ENCODE data around the gene CHD2. TPM values are rescaled to one million over a fixed set of nuclear protein-coding genes. Genes with fewer than 3 reads are reported as not detected.
A peak's percentile ranks its signal among the peaks of the same experiment; 100 is the strongest.
"Not testable (repeated sequence)": the region's sequence is repeated elsewhere in the genome, so short reads cannot be mapped to it uniquely, and the experiment has no call there.

The CHD2 gene
- total RNA-seq, 1 donor from 2014 or later = 67.0 TPM

- peak; percentile 63 for DNase-seq
These were observed 6.5 kb downstream of the CHD2 start for GRCh38 chr15:92906563-92907081.

DNA sequence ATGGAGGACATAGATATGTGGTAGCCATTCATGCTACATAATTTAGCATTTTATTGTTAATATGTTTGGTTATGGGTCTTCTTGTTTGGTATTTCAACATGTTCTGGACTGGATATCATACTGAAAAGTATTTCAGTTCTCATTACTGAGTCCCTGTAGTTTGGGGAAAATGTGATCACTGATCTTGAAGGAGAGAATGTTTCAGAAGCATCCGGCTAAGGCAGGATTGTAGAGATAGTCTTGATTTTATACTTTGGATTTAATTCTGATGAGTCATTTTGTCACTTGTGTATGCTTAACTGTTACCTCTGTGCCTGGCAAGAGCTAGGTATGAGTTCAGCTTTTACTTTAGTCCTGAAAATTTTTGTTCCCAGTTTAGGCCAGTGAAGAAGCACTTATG is 7.1 kb downstream of the CHD2 start:
- DNase-seq = peak; percentile 38

DNA sequence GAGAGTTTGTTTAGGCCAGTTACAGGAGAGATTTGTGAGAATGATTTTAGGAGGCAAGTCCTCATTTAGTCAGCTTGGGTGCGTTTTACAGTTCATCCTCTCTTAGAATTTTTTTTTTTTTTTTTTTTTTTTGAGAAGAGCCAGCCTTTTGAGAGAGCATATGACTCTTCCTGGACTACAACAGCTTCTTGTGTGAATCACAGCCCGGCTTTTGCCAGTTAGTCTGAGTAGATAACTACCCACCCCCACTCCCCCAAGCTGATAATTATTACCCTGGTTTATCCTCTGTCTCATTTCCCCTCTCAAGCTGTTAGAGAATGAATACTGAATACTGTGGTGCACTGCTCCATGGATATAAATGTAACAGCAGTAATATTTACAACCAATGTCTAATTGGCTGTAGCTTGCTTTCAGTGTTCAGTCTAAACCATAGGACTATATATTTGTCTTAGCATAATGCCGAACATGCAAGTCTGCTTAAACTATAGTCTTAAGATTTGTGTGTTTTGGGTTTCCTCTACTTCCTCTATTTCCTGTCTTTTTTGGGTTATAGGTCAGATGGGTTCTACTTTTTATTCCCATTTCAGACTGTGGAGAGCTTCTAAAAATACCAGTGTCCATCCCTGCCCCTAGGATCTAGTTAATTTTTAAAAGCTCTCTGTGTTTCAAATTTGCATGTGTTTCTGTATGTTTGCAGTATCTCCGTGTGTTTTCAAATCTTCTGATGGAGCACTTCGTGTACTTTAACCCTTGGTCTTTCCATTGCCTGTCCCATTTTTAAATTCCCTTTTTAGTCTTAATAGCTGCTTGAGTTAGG is 8.0 kb downstream of the CHD2 start:
- DNase-seq = peak; percentile 88

DNA sequence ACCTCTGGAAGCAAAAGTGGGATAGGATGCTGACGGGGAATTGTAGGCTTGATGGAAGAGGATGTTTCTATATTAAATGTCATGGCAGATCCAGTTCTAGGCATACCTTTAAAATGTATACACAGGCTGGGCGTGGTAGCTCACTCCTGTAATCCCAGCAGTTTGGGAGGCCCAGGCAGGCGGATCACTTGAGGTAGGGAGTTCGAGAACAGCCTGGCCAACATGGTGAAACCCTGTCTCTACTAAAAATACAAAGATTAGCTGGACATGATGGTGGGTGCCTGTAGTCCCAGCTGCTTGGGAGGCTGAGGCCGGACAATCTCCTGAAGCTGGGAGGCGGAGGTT is 8.6 kb downstream of the CHD2 start:
- DNase-seq = no peak

- DNase-seq = peak; percentile 57
These were observed 9.1 kb downstream of the CHD2 start for GRCh38 chr15:92909136-92909781.

GRCh38 chr15:92910451-92910850 is 10.3 kb downstream of the CHD2 start:
- DNase-seq = no peak

DNA sequence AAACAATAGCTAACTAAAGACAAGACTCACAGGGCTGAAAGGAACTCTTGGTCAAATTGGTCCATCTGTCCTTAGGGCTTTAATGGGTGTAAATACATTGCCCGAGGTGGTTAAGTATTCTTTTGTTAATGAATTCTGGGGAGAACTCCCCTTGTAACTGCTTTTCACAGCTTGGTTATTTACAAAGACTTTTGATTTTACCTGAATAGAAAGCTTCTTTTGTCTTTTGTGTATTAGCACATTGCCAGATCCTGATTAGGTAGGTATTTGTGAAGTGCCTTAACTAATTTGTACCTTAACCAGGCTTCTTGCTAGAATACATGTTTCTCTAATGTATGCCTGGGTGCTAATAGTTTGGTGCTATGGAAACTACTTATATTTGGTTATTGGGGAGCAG is 14.0 kb downstream of the CHD2 start:
- no peak for DNase-seq

DNA sequence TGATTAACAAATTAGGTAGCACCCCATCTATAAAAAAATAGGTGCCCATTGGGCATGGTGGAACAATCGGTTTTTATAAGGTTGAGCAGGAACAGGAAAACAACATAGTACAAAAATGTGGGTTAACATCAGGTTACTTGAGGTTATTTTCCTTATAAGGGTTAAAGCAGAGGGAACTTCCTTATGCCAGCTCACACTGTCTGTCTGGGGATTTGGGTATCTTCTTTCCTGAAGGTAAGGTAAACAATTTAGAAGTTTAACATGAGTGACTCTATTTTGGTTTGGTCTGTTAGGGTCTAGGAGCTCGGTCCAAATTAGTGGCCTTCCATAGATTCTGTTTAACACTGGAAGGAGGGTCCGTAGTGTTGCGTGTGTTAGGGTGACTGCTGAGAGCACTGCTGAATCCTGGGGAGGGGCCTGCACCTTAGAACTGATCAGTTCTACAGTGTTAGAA is 14.7 kb downstream of the CHD2 start:
- peak; percentile 21 for DNase-seq

DNA sequence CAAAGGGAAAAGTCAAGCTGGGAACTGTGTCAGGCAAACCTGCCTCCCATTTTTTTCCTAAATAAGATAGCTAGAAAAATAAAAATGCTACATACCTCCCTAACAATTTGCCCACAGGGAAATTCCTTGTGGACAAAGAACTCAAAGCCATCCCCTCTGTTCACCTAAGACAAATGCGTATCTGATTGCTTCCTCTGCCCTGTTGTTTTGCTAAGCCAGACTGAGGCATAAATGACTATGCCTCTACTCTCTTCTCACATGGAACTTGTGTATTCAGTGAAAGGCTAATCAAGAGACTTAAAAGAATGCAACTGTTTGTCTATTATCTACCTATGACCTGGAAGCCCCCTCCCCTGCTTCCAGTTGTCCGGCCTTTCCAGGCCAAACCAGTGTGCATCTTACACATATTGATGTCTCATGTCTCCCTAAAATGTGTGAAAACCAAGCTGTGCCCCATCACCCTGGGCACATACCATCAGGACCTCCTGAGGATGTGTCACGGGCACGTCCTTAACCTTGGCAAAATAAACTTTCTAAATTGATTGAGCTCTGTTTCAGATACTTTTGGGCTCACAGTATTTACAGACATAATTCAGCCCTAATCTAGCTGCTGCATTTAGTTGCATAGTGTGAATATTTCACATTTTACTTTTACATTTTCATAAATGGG is 15.8 kb downstream of the CHD2 start:
- peak; percentile 53 for DNase-seq

GRCh38 chr15:92917598-92918407 is 17.7 kb downstream of the CHD2 start:
- peak; percentile 97 for DNase-seq

- not testable (repeated sequence) for DNase-seq
These were observed 18.8 kb downstream of the CHD2 start for GRCh38 chr15:92918881-92919280.

- DNase-seq = no peak
These were observed 20.6 kb downstream of the CHD2 start for GRCh38 chr15:92920595-92921161.

GRCh38 chr15:92921215-92922131 is 21.3 kb downstream of the CHD2 start:
- peak; percentile 69 for DNase-seq

DNA sequence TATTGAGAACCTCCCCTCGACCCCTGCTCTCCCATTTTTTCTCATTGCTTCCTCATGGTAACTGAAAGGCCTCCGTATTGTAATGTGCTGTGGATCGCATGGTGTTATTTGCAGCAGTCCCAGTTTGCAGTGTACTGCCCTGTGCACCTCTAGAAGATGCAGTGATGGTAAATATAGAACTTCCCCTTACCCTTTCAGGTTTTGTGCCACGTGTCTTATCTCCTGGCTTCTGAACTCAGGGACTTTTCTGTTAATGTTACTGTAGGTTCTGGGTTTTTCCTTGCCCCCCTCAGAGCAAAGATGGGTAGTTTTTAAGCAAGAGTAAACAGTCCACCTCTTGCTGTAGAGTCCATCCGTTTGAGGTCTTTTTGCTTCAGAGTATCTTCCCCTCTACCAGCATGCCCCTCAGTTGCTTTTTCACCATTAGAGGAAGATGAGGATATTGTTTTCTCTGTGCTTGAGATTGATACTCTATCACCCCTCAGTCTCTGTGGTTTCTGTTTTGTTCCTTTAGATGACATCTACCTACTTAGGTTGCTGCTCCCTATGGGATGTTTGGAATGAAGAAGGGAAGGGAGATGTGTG is 22.4 kb downstream of the CHD2 start:
- no peak for DNase-seq

- peak; percentile 53 for DNase-seq
These were observed 24.1 kb downstream of the CHD2 start for GRCh38 chr15:92924216-92924615.

- DNase-seq = no peak
These were observed 25.3 kb downstream of the CHD2 start for GRCh38 chr15:92925454-92925853.

DNA sequence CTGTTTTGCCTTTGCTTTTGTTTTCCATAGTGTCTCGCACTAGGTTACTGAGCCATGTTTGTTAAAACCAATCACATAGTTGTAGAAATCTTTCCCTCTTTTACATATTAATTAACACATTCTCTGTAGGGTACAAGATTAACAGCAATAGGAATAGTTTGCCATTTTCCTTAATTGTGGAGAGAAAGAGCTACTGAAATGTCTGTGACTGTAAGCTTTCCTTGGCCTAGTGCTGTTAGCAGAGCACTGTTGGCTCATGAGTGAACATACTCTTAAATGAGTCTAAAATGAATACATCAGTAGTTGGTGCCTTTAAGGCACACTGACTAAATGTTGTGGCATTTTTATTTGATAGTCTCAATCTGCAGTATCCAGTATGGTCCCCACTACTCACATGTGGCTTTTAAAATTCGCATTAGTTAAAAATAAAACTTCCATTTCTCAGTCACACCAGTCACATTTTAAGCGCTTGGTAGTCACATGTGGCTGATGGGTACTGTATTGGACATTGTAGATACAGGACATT is 28.2 kb downstream of the CHD2 start:
- no peak for DNase-seq

DNA sequence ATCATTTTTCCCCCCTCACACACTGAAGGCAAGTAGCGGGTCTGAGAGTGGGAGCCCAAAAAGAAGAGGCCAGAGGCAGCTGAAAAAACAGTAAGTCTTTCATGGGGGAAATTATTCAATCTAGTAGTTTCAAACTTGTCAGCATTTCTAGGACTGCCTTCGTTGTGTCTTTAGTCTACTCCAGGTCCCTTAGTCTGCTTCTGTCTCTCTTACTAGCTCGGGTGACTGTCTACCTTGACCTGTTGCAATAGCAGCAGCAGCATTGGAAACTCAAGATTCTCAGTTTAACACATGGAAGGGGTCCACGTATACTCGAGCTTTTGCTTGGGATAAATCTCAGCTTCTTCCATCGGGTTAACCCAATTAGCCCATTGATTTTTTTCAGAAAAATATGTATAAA is 28.9 kb downstream of the CHD2 start:
- DNase-seq = no peak

GRCh38 chr15:92930054-92930621 is 30.0 kb downstream of the CHD2 start:
- no peak for DNase-seq

GRCh38 chr15:92930776-92931175 is 30.7 kb downstream of the CHD2 start:
- no peak for DNase-seq
